Measurements from ENCODE around the gene DYRK1B.

DYRK1B gene

DNA sequence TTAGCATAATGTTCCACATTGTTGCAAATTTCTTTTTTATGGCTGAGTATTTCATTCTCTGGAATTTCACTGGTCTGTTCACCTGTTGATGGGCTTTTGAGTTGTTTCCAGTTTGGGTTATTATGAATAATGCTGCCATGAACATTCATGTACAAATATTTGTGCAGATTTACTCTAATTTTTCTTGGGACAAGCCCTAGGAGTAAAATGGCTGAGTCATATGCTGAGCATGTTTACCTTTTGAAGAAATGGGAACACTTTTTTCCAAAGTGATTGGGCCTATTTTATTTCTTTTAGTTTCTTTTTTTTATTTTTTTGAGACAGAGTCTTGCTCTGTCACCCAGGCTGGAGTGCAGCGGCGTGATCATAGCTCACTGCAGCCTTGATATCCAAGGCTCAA lies 16.9 kb upstream of the DYRK1B start:
- no peak overlapping the region for H3K4me3 ChIP-seq (ENCODE audit: low read depth, low read length)
- TF ChIP-seq MYC (IDR thresholded peaks at IDR 0.05; ENCODE audit: low read depth, low read length) (no peak), POLR2A (IDR thresholded peaks at IDR 0.05; ENCODE audit: extremely low read depth, insufficient read length) (no peak)
- TF ChIP-seq, protein P1, sequence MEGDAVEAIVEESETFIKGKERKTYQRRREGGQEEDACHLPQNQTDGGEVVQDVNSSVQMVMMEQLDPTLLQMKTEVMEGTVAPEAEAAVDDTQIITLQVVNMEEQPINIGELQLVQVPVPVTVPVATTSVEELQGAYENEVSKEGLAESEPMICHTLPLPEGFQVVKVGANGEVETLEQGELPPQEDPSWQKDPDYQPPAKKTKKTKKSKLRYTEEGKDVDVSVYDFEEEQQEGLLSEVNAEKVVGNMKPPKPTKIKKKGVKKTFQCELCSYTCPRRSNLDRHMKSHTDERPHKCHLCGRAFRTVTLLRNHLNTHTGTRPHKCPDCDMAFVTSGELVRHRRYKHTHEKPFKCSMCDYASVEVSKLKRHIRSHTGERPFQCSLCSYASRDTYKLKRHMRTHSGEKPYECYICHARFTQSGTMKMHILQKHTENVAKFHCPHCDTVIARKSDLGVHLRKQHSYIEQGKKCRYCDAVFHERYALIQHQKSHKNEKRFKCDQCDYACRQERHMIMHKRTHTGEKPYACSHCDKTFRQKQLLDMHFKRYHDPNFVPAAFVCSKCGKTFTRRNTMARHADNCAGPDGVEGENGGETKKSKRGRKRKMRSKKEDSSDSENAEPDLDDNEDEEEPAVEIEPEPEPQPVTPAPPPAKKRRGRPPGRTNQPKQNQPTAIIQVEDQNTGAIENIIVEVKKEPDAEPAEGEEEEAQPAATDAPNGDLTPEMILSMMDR (IDR thresholded peaks at IDR 0.05; ENCODE audit: low read depth, low read length): no peak
- TF ChIP-seq, protein P2, sequence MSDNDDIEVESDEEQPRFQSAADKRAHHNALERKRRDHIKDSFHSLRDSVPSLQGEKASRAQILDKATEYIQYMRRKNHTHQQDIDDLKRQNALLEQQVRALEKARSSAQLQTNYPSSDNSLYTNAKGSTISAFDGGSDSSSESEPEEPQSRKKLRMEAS (IDR thresholded peaks at IDR 0.05; ENCODE audit: low read depth, low read length): no peak
- DNase-seq (ENCODE audit: low read depth): no peak

DNA sequence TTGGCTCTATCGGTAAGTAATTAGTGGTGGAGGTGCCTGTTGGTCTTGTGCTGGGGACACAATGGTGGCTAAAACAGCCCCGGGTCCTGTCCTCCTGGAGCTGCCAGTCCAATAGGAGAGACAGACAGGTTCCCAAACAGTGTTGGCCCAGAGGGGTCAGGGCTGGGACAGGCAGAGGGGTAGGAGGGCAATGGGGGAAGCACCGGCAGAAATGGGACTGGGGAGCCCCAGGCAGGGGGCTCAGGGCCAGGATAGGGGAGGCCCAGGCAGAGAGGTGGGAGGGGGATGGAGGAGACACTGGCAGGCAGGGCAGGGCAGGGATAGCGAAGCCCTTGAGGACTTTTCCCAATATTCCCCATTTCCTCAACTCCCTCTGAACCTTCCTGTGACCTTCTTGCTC lies 14.4 kb upstream of the DYRK1B start:
- TF ChIP-seq POLR2A (IDR thresholded peaks at IDR 0.05; ENCODE audit: extremely low read depth, insufficient read length) (no peak), MYC (IDR thresholded peaks at IDR 0.05; ENCODE audit: low read depth, low read length) (no peak)
- TF ChIP-seq, protein P2 (IDR thresholded peaks at IDR 0.05; ENCODE audit: low read depth, low read length): no peak
- TF ChIP-seq, protein P1 (IDR thresholded peaks at IDR 0.05; ENCODE audit: low read depth, low read length): no peak
- DNase-seq (ENCODE audit: low read depth): no peak
- H3K4me3 ChIP-seq (ENCODE audit: low read depth, low read length): no peak overlapping the region

DNA sequence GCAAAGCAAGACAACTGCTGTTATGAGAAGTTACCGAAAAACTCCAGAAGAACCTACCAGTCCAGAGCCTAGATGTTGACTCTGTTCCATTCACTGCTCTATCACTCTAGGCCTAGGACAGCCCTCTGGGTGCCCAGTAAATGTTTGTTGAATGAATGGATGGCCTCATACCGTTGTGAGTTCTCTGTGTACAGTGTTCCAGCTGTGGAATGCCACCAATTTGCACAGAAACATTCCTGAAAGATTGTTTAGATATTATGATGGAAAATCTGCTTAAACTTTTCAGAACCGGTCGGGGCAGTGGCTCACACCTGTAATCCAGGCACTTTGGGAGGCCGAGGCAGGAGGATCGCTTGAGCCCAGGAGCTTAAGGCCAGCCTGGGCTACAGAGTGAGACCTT lies 13.6 kb upstream of the DYRK1B start:
- TF ChIP-seq, protein P1 (IDR thresholded peaks at IDR 0.05; ENCODE audit: low read depth, low read length): no peak
- TF ChIP-seq MYC (IDR thresholded peaks at IDR 0.05; ENCODE audit: low read depth, low read length) (no peak), POLR2A (IDR thresholded peaks at IDR 0.05; ENCODE audit: extremely low read depth, insufficient read length) (no peak)
- TF ChIP-seq, protein P2 (IDR thresholded peaks at IDR 0.05; ENCODE audit: low read depth, low read length): no peak
- DNase-seq (ENCODE audit: low read depth): no peak
- H3K4me3 ChIP-seq (ENCODE audit: low read depth, low read length): no peak overlapping the region

DNA sequence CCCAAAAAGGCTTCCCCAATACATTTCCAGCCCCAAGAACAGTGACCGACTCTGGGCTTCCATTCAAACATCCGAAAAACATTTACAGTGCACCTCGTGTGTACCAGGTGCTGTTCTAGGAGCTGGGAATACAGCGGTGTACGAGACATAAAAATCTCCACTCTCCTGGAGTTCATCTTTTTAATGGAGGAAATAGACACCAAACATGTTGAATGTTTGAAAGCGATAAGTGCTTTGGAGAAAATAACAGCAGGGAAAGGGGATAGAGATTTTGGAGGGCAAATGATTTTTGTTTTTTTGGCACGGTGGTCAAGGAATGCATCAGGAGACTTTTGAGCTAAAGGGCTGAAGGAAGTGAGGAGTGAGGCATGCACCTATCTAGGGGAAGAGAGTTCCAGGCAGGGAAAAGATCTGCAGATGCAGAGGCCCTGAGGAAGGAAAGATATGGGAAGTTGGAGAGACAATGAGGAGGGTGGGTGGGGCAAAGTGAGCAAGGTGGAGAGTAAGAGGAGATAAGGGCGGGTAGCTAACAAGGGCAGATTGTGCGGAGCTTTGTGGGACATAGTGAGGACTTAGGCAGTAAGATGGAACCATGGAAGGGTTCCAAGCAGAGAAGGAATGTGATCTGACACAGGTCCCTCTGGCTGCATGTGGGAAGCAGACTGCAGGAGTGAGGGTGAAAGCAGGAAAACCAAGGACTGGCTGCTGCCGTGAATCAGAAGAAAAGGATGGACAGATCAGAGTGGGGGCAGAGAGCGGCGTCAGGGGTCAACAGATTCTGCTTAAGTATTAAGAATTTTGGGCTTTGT lies 12.9 kb upstream of the DYRK1B start:
- H3K4me3 ChIP-seq (ENCODE audit: low read depth, low read length): peak overlapping the region; percentile 55
- DNase-seq (ENCODE audit: low read depth): peak; percentile 28
- TF ChIP-seq POLR2A (IDR thresholded peaks at IDR 0.05; ENCODE audit: extremely low read depth, insufficient read length) (no peak), MYC (IDR thresholded peaks at IDR 0.05; ENCODE audit: low read depth, low read length) (no peak)
- TF ChIP-seq, protein P2 (IDR thresholded peaks at IDR 0.05; ENCODE audit: low read depth, low read length): no peak
- TF ChIP-seq, protein P1 (IDR thresholded peaks at IDR 0.05; ENCODE audit: low read depth, low read length): no peak

DNA sequence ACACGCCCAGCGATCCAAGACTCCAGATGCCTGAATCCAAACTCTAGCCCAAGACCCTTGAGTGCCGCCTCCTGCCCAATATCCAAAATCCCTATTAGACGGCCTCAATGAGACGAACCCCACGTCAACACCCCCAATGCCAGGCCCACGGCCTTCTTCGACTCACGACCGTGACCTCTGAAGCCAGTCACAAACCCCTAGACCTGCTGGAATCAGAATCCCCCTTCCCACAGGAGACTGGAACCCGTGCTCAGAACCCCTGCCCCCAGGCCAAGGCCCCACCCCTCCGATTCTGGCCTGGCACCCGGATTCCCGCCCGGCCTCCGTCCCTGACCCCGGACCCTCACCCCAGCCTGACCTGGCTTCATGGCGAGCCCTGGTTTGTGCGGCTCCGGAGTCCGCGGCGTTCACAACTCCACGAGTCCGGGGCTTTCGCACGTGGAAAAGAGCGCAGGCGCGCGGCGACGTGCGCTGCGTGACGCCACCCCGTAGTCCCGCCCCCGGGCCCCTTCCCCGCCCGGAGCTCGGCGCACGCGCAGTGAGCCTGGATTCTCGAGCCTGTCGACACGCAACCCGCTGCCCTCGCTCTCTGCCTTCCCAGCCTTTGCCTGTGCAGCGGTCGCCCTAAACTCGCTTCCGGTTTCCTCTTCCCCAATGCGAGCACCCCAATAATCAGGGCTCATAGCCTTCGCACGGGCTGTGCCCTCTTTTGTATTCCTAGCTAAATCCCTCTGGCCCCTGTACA lies 12.1 kb upstream of the DYRK1B start, which contains the start of gene FBL:
Gene FBL (minus strand): TSS at position 447 of the 745 bp plus-strand sequence. CDS start 79 bp downstream, at position 368.
- TF ChIP-seq, protein P1 (IDR thresholded peaks at IDR 0.05; ENCODE audit: low read depth, low read length): no peak
- TF ChIP-seq MYC (IDR thresholded peaks at IDR 0.05; ENCODE audit: low read depth, low read length): peak; percentile 94
- TF ChIP-seq POLR2A (IDR thresholded peaks at IDR 0.05; ENCODE audit: extremely low read depth, insufficient read length): peak; percentile 87
- TF ChIP-seq, protein P2 (IDR thresholded peaks at IDR 0.05; ENCODE audit: low read depth, low read length): peak; percentile 95
- peak within 1 kb of the TSS; percentile 92 for H3K4me3 ChIP-seq (ENCODE audit: low read depth, low read length)
- DNase-seq (ENCODE audit: low read depth): peak; percentile 88

All from NB4 (cell line).